Purkinje cell (primary cell): ENCODE data around the gene MRPL45. TPM values are rescaled to one million over a fixed set of nuclear protein-coding genes. Genes with fewer than 3 reads are reported as not detected.

Experiments used
- polyA plus RNA-seq: library from polyadenylated mRNA; unstranded; fragments of >200 nt; fragmentation: Nextera tagmentation; gene quantifications from 2 replicates; pipeline ENCODE4 v1.2.1, GENCODE V29; 2014

Gene MRPL45
- polyA plus RNA-seq: 32.6 and 59.9 TPM in 2 replicates

DNA sequence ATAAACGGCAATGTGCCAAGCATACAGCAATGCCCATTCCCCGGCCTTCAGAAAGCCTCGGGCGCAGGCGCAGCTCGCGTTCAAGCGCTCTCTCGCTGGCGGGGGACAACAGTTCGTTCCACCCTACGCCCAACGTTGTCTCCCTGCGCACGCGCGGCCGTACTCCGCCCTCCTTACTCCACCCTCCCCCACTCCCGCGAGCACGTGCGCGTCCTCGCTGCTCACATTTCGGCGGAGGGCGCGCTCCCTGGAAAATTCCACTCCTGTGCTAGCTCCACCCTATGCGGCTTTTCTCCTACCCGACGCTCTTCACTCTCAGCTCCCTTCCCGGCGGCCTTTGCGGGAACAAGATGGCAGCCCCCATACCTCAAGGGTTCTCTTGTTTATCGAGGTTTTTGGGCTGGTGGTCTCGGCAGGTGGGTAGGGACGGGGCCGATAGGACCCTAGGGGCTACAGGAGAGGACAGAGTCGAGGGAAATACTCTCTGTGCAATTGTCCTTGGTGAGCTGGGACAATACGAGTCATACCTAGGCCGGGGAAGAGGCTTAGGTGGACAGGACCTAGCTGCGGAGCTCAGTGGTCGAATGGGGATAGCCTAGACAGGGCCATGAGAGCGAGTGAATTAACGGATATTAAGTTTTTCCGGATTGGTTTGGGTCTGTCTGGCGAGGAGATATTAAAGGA, at the start of gene MRPL45:
TSS of gene MRPL45 (plus strand) at position 335 of the 684 bp plus-strand sequence. CDS start at position 351, 16 bp downstream.

DNA sequence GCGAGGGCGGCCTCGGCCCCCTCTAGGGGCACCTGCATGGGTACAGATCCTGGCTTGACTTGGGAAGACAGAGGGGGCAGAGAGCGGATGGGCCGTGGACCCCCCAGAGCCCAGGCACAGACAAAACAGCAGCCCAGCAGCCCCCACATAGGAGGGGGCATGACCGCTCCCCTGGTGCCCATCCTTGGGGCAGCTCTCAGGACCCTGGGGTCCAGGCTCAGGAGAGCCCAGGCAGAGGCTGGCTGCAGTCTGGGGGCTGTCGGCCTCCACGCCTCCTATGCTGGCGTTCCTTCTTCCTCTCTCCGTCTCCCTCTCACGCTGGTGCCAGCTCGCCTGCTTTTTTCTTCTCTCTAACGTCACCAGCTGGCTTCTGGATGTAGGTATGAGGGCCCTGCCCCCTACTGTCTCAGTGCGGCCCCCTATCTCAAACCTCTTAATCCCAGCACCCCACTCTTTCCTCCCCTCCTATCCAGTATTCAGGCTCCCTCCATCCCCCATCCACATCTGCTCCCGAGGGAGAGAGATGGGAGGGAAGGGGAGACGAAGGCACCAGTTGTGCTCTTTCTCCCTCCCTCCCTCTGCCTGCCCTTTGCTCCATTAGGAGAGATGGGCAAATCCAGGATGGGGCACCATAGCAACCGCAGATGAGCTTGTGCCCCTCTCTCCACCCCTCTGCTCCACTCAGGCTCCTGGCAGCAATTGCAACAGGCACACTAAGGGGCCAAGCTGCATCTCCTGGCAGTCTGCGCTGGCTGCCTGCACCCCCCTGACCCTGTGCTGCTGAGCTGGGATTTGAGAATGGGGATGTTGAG, 46.8 kb downstream of the MRPL45 start, which contains the start of gene GPR179:
TSS of gene GPR179 (minus strand) at position 349 of the 812 bp plus-strand sequence. CDS start at position 182, 167 bp downstream.

DNA sequence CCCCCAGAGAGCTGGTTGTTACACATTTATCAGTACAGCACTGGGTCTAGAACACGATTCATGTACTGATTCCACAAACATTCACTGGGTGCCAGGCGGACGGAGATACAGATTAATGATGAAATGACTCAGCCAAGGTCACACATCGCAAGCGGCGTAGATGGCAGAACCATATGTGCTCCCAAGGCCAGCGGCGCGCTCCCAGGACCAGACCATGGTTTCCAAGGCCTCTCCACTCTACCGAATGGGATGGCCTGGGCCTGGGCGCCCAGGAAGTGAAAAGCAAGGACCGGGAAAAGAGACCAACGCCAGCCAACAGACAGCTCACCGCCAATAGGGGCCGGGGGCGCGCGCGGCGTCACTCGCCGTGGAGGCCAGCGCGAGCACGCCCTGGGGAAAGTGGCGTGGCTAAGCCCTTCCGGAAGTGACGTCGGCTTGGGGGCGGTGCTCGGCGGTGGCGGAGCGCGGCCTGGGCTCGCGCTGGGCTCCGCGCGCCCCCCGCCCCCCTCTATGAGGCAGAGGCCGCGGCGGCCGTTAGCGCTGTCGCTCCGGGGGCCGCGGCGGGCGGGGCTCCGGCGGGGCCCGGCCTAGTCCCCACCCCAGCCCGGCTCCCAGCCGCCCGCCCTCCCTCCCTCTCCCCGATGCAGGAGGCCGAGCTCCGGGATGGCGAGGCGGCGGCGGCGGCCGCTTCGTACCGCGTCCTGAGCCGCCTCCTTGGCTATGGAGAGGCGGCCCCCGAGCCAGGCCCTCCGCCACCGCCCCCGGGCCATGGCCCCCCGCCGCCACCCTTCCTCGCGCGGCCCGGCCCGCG, 54.6 kb downstream of the MRPL45 start, which contains the start of gene SOCS7:
TSS of gene SOCS7 (plus strand) at position 433 of the 811 bp plus-strand sequence. CDS start at position 642, 209 bp downstream.

Other genes starting within 250 kb of the MRPL45 start
- gene TBC1D3C, start 228.5 kb upstream of the MRPL45 start, polyA plus RNA-seq: not detected in 2 replicates
- gene TBC1D3E, start 169.2 kb upstream of the MRPL45 start, polyA plus RNA-seq: not detected in 2 replicates
- 0.78 TPM in 1 of 2 replicates, not detected in the other for gene TBC1D3, start 104.6 kb upstream of the MRPL45 start, polyA plus RNA-seq
- not detected in 2 replicates for gene GPR179, start 46.8 kb downstream of the MRPL45 start, polyA plus RNA-seq
- gene SOCS7, start 54.7 kb downstream of the MRPL45 start, polyA plus RNA-seq: 1.2 and 1.3 TPM in 2 replicates
- 2.3 and 4.0 TPM in 2 replicates for gene ARHGAP23, start 131.3 kb downstream of the MRPL45 start, polyA plus RNA-seq